GM06990 (cell line): ENCODE results near the gene B3GALT4.

Experiments used
- DNase-seq: peaks from one replicate; pipeline ENCODE4 v3.0.0-alpha.2; 2011; ENCODE audit not compliant: insufficient read length; ENCODE audit errors: extremely low read depth
- H3K27me3 ChIP-seq: replicated peaks from 2 replicates; pipeline ENCODE4 v1.6.0; 2011; ENCODE audit warnings: low read length; ENCODE audit not compliant: control insufficient read depth, insufficient read depth
- H3K36me3 ChIP-seq: 2 replicates; pipeline ENCODE4 v1.5.1; 2011; ENCODE audit warnings: low read length; ENCODE audit not compliant: control insufficient read depth, insufficient read depth
- H3K4me3 ChIP-seq: replicated peaks from 2 replicates; pipeline ENCODE4 v1.5.1; 2011; ENCODE audit warnings: low read depth, mild to moderate bottlenecking, control low read depth, low read length
- TF ChIP-seq, protein P1 (sequence below): IDR thresholded peaks from 2 replicates; pipeline ENCODE4 v1.5.1; 2011; ENCODE audit warnings: low read length, control low read depth, mild to moderate bottlenecking, inconsistent platforms; ENCODE audit not compliant: insufficient read depth, poor library complexity, severe bottlenecking

The B3GALT4 gene

DNA sequence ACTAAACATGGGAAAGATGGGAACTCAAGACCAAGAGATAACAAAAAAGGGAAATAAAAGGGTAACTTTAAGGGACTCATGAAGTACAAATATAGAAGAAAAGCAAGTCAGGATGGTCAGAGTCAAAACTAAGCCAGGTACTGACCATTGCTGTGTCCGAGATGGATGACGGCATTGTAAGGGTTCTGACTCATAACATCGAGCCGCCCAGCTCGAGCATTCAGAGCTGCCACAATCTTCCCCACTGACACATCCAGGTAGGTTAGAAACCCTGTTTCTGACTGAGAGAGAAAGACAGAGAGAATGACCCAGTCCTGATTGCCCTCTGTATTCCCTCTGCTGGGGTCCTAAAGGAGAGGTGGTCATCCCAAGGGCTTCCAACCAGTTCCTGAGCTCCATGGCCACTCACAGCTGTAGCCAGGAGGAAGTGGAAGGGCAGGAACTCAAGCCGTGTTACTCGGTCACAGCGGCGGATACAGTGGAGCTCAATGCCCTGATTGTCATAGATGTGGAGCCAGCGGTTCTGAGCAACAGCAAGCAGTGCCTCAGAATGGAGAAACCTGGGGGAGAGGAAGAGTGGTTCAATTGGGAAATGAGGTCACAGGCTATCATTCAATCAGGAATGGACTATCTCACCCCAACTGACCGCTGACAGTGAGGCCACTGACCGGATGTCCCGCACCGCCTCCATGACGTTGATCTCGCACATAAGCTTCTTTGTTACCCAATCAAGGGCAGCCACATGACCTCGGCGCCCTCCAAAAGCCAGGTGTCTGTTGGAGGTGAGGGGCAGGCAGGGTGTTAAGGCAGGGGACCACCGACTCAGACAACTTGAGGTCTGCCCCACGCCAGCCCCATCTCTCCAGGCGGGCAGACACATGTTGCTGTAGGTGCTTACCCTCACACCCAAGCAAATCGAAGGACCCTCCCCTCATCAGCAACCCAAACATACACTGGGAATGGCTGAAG lies 10.3 kb downstream of the B3GALT4 start:
- peaks cover 16% of the 10 kb centered on the region for H3K36me3 ChIP-seq
- TF ChIP-seq, protein P1, sequence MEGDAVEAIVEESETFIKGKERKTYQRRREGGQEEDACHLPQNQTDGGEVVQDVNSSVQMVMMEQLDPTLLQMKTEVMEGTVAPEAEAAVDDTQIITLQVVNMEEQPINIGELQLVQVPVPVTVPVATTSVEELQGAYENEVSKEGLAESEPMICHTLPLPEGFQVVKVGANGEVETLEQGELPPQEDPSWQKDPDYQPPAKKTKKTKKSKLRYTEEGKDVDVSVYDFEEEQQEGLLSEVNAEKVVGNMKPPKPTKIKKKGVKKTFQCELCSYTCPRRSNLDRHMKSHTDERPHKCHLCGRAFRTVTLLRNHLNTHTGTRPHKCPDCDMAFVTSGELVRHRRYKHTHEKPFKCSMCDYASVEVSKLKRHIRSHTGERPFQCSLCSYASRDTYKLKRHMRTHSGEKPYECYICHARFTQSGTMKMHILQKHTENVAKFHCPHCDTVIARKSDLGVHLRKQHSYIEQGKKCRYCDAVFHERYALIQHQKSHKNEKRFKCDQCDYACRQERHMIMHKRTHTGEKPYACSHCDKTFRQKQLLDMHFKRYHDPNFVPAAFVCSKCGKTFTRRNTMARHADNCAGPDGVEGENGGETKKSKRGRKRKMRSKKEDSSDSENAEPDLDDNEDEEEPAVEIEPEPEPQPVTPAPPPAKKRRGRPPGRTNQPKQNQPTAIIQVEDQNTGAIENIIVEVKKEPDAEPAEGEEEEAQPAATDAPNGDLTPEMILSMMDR: no peak
- H3K4me3 ChIP-seq: no peak overlapping the region
- DNase-seq: no peak
- no peaks in the 10 kb centered on the region for H3K27me3 ChIP-seq

- Histone ChIP-seq H3K36me3 (peaks cover 19% of the 10 kb centered on the region), H3K4me3 (peak overlapping the region; percentile 93), H3K27me3 (no peaks in the 10 kb centered on the region)
- no peak for DNase-seq
- TF ChIP-seq, protein P1: no peak
These were observed 11.4 kb downstream of the B3GALT4 start for GRCh38 chr6:33288141-33288920.

DNA sequence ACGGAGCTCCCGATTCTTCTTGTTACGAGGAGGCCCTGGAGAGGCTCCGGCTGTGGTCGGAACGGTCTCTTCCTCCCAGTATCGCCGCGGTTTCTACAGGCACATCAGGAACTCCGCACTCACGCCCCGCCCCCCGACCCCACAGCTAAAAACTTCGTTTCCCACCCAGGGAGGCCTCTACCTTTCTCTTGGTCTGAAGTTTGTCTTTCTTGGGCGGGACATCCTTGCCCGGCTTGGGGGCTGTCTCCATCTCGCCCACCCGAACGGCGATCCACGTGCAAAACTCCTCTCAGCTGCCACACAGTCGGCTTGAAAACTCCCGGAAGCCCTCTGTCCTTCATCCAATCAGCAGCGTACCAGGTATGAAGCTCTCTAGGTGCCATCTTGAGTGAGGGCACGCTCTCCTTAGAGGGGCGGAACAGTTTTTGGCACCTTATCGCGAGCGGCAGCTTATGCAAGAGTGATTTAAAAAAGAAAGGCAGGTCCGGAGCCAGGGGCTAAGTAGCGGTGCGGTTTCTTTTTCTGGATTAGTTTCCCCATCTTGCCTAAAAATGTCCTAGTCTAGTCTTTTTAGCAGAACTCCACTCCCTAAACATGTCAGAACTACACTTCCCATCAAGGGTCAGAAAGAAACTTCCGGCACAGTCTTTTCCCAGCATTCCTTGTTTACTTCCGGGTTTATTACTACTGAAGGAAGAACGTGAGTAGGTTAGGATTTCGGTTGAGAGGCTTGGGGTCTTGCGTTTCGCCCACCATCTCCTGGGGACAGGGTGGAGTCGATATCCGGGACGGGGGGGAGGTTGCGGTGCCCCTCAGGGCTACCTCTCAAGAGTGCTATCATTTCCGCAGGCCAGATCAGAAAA lies 12.2 kb downstream of the B3GALT4 start, which contains the start of the genes PFDN6 and WDR46:
Gene PFDN6, plus strand, starts transcription at position 681 of the 863 bp plus-strand sequence. CDS start 256 bp downstream, outside the sequence.
Gene WDR46, minus strand, starts transcription at position 319 of the 863 bp plus-strand sequence. Its CDS starts 69 bp downstream, at position 250.
- peak; percentile 84 for DNase-seq
- peak within 1 kb of the TSS; percentile 93 for H3K4me3 ChIP-seq
- H3K36me3 ChIP-seq: peaks cover 20% of the 10 kb centered on the region
- TF ChIP-seq, protein P1: no peak
- no peaks in the 10 kb centered on the region for H3K27me3 ChIP-seq

GRCh38 chr6:33289784-33290315 lies 12.9 kb downstream of the B3GALT4 start:
- peak overlapping the region; percentile 93 for H3K4me3 ChIP-seq
- H3K27me3 ChIP-seq: no peaks in the 10 kb centered on the region
- H3K36me3 ChIP-seq: peaks cover 21% of the 10 kb centered on the region
- TF ChIP-seq, protein P1: no peak
- no peak for DNase-seq

DNA sequence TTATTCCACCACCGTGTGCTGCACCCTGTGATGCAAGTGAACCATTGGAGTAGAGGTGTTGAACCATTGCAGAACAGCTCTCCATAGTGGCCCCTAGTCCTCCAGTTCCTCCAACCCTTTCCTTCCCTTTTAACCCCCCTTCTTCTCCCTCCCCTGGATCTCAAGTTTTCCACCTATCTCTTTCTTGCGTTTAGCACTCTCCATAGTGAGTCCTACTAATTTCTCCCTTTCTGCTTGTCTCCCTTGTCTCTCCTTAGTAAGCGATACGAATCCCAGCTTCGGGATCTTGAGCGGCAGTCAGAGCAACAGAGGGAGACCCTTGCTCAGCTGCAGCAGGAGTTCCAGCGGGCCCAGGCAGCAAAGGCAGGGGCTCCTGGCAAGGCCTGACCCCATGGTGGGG lies 13.5 kb downstream of the B3GALT4 start:
- peak overlapping the region; percentile 93 for H3K4me3 ChIP-seq
- peaks cover 18% of the 10 kb centered on the region for H3K36me3 ChIP-seq
- DNase-seq: no peak
- no peaks in the 10 kb centered on the region for H3K27me3 ChIP-seq
- TF ChIP-seq, protein P1: no peak
